Liver (tissue), 9 donors: Measurements from ENCODE around the gene CACNA1B. TPM values are rescaled to one million over a fixed set of nuclear protein-coding genes. Genes with fewer than 3 reads are reported as not detected.
A peak's percentile ranks its signal among the peaks of the same experiment; 100 is the strongest.

Experiments used
- DNase-seq: peaks from one replicate; pipeline ENCODE4 v3.0.0-alpha.2; 2017; ENCODE audit warnings: low spot score
- H3K27ac ChIP-seq, 2 donors: one replicate each; pipeline ENCODE4 v1.7.0; 2013; ENCODE audit warnings: inconsistent platforms in 2 of 2, low read length in 2 of 2, control low read depth in 1 of 2, low read depth in 1 of 2, mild to moderate bottlenecking in 1 of 2
- H3K27me3 ChIP-seq, 4 donors: one replicate each; pipeline versions ENCODE4 v1.6.1 to v1.7.0; 2013; ENCODE audit warnings: low read length in 3 of 4, inconsistent platforms in 1 of 4, mild to moderate bottlenecking in 1 of 4, moderate library complexity in 1 of 4; ENCODE audit not compliant: control insufficient read depth in 4 of 4, insufficient read depth in 4 of 4
- H3K36me3 ChIP-seq, 4 donors: one replicate each; pipeline versions ENCODE4 v1.6.1 to v1.7.0; 2013; ENCODE audit warnings: low read length in 3 of 4, mild to moderate bottlenecking in 3 of 4, low read depth in 1 of 4, moderate library complexity in 1 of 4; ENCODE audit not compliant: control insufficient read depth in 4 of 4, insufficient read depth in 3 of 4
- H3K4me1 ChIP-seq, 4 donors: one replicate each; pipeline versions ENCODE4 v1.6.1 to v1.7.0; 2013; ENCODE audit warnings: low read length in 3 of 4, mild to moderate bottlenecking in 3 of 4, moderate library complexity in 1 of 4; ENCODE audit not compliant: control insufficient read depth in 4 of 4, insufficient read depth in 4 of 4
- H3K4me3 ChIP-seq, 3 donors: one replicate each; pipeline versions ENCODE4 v1.6.1 to v1.7.0; 2013; ENCODE audit warnings: low read length in 3 of 3, control low read depth in 1 of 3, low read depth in 1 of 3, mild to moderate bottlenecking in 1 of 3
- H3K9ac ChIP-seq, 2 donors: one replicate each; pipeline ENCODE4 v1.7.0; 2013; ENCODE audit warnings: low read length in 2 of 2, mild to moderate bottlenecking in 2 of 2, moderate library complexity in 2 of 2, control low read depth in 1 of 2, low read depth in 1 of 2
- H3K9me3 ChIP-seq, 4 donors: one replicate each; pipeline versions ENCODE4 v1.6.1 to v1.7.0; 2013; ENCODE audit warnings: low read length in 3 of 4; ENCODE audit not compliant: control insufficient read depth in 4 of 4
- ATF3 ChIP-seq: IDR thresholded peaks from 2 replicates; pipeline ENCODE4 v1.6.1; 2016; ENCODE audit warnings: antibody characterized with exemption
- CTCF ChIP-seq: fragments of 150-350 bp; IDR thresholded peaks from 2 replicates; pipeline ENCODE4 v1.5.1; 2017; ENCODE audit warnings: improper control_type of control experiment, low read depth, low read length; ENCODE audit not compliant: missing input control
- FOXA1 ChIP-seq: IDR thresholded peaks from 2 replicates; pipeline ENCODE4 v1.6.1; 2016; ENCODE audit warnings: antibody characterized with exemption
- FOXA2 ChIP-seq: IDR thresholded peaks from 2 replicates; pipeline ENCODE4 v1.6.1; 2016; ENCODE audit warnings: antibody characterized with exemption
- GABPA ChIP-seq, 2 donors: IDR thresholded peaks in 1 of 2; conservative IDR thresholded peaks in 1 of 2; 2 replicates each; pipeline ENCODE4 v1.6.1; 2016; ENCODE audit warnings: antibody characterized with exemption in 2 of 2, mild to moderate bottlenecking in 1 of 2, moderate library complexity in 1 of 2
- HNF4A ChIP-seq, 2 donors: conservative IDR thresholded peaks; 2 replicates each; pipeline ENCODE4 v1.6.1; 2016; ENCODE audit warnings: antibody characterized with exemption in 2 of 2, mild to moderate bottlenecking in 2 of 2
- HNF4G ChIP-seq: IDR thresholded peaks from 2 replicates; pipeline ENCODE4 v1.6.1; 2016; ENCODE audit warnings: antibody characterized with exemption
- JUND ChIP-seq, 2 donors: IDR thresholded peaks; 2 replicates each; pipeline ENCODE4 v1.6.1; 2016; ENCODE audit warnings: antibody characterized with exemption in 2 of 2
- RAD21 ChIP-seq, 2 donors: IDR thresholded peaks; 2 replicates each; pipeline ENCODE4 v1.6.1; 2016; ENCODE audit warnings: antibody characterized with exemption in 2 of 2, mild to moderate bottlenecking in 2 of 2
- RXRA ChIP-seq, 2 donors: IDR thresholded peaks; 2 replicates each; pipeline ENCODE4 v1.6.1; 2017 to 2018; ENCODE audit warnings: antibody characterized with exemption in 2 of 2, mild to moderate bottlenecking in 1 of 2
- SP1 ChIP-seq: IDR thresholded peaks from 2 replicates; pipeline ENCODE4 v1.6.1; 2018; ENCODE audit warnings: antibody characterized with exemption, mild to moderate bottlenecking
- TAF1 ChIP-seq: conservative IDR thresholded peaks from 2 replicates; pipeline ENCODE4 v1.6.1; 2016; ENCODE audit warnings: antibody characterized with exemption, mild to moderate bottlenecking
- WGBS: extraction: QIAGEN DNeasy Blood & Tissue Kit; methylation state at CpG from one replicate; pipeline ENCODE4 v1.1.7; 2013; 5-methylcytosine and 5-hydroxymethylcytosine counted together
- polyA plus RNA-seq, 2 donors: library from polyadenylated mRNA; stranded (reverse) in 1 of 2; unstranded in 1 of 2; fragments of 200-250 nt in 1 of 2; fragments of >200 nt in 1 of 2; fragmentation: Nextera tagmentation in 1 of 2; extraction: Ambion mirVana in 1 of 2; gene quantifications; one replicate each; pipeline versions ENCODE4 v1.2.1 to v1.2.3, GENCODE V29; 2013 to 2015
- total RNA-seq, 2 donors: library from RNA; depleted of rRNA; stranded (reverse); fragments of >200 nt; gene quantifications; one replicate each; pipeline ENCODE4 v1.2.3, GENCODE V29; 2014
- TF ChIP-seq, protein P1 (sequence below): IDR thresholded peaks from 2 replicates; pipeline ENCODE4 v1.6.1; 2016; ENCODE audit warnings: antibody characterized with exemption
- TF ChIP-seq, protein P2 (sequence below): IDR thresholded peaks from 2 replicates; pipeline ENCODE4 v1.6.1; 2016; ENCODE audit warnings: antibody characterized with exemption
- donor health status: healthy.
- donor health status: healthy.
- donor health status: healthy.
- donor health status: healthy.
- donor health status: healthy.

Gene CACNA1B
- total and polyA plus RNA-seq, 4 donors = under 0.01 to 0.05 TPM; not detected in 2

- Histone ChIP-seq H3K27ac (no peak overlapping the region), H3K9me3 (no peaks in the 10 kb centered on the region), H3K27me3 (no peaks in the 10 kb centered on the region), H3K9ac (no peak overlapping the region), H3K4me1 (no peaks in the 10 kb centered on the region), H3K4me3 (no peak overlapping the region), H3K36me3 (no peaks in the 10 kb centered on the region)
- TF ChIP-seq SP1 = no peak
- no peak for TF ChIP-seq TAF1
- no peak for TF ChIP-seq HNF4G
- TF ChIP-seq RXRA (IDR thresholded peaks at IDR 0.05) = no peak
- TF ChIP-seq FOXA1 = no peak
- TF ChIP-seq, protein P1, sequence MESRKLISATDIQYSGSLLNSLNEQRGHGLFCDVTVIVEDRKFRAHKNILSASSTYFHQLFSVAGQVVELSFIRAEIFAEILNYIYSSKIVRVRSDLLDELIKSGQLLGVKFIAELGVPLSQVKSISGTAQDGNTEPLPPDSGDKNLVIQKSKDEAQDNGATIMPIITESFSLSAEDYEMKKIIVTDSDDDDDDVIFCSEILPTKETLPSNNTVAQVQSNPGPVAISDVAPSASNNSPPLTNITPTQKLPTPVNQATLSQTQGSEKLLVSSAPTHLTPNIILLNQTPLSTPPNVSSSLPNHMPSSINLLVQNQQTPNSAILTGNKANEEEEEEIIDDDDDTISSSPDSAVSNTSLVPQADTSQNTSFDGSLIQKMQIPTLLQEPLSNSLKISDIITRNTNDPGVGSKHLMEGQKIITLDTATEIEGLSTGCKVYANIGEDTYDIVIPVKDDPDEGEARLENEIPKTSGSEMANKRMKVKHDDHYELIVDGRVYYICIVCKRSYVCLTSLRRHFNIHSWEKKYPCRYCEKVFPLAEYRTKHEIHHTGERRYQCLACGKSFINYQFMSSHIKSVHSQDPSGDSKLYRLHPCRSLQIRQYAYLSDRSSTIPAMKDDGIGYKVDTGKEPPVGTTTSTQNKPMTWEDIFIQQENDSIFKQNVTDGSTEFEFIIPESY = no peak
- TF ChIP-seq CTCF = no peak
- TF ChIP-seq JUND (IDR thresholded peaks at IDR 0.05) = no peak
- TF ChIP-seq FOXA2 = no peak
- peak; percentile 29 for DNase-seq
- 79% methylated on average over 14 of the region's 14 CpGs for WGBS
These were observed 218.4 kb downstream of the CACNA1B start for GRCh38 chr9:138095813-138096518.

- no peaks in the 10 kb centered on the region for H3K4me1 ChIP-seq
- no peak overlapping the region for H3K4me3 ChIP-seq
- TF ChIP-seq JUND (IDR thresholded peaks at IDR 0.05) (no peak), ATF3 (no peak), GABPA (IDR thresholded peaks at IDR 0.05 in 1 of 2, conservative IDR thresholded peaks at IDR 0.05 in 1 of 2) (no peak), HNF4G (no peak), TAF1 (no peak), HNF4A (conservative IDR thresholded peaks at IDR 0.05) (no peak), FOXA2 (no peak), SP1 (no peak), CTCF (no peak), RAD21 (IDR thresholded peaks at IDR 0.05) (no peak)
- TF ChIP-seq, protein P2, sequence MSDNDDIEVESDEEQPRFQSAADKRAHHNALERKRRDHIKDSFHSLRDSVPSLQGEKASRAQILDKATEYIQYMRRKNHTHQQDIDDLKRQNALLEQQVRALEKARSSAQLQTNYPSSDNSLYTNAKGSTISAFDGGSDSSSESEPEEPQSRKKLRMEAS = no peak
- no peaks in the 10 kb centered on the region for H3K36me3 ChIP-seq
- 95% methylated on average over 13 of the region's 13 CpGs for WGBS
- H3K9me3 ChIP-seq = no peaks in the 10 kb centered on the region
- DNase-seq = no peak
- no peak overlapping the region for H3K9ac ChIP-seq
- H3K27me3 ChIP-seq = no peaks in the 10 kb centered on the region
- no peak overlapping the region for H3K27ac ChIP-seq
These were observed 218.9 kb downstream of the CACNA1B start for GRCh38 chr9:138096519-138096845.
